Endometrium (tissue), 2 donors: ENCODE data around the gene CRYBA2.

ENCODE experiments used
- FAIRE-seq: peaks from 2 replicates; lab custom pipeline; 2012; peaks lifted over from hg19 to GRCh38; lab: Jason Lieb, UNC
- donor health status: control.
- donor health status: control.

The CRYBA2 gene

DNA sequence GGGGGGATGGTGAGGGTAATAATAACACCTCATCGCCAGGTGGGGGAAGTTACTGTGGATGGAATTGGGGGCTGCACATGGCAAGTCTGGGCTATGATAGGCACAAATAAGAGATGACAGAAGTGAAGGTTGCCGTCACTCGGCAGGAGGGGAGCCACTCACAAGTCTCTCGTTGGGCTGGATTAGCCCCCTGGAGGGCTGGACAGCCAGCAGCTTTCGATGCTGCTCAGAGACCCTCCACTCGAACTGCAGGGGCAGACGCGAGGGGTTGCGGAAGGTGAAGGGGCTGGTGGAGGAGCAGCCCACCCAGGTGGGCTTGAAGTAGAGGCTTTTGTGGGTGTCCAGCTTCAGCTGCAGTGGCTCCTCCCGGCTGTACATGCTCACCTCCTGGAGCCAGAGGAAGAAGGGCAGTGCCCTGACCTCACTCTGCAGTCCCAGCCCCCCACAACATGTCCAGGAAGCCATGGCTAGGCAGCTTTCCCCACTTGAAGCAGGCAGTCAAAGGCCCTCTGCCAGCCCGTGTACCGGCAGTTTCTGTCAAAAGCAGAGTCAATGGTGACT lies 29.9 kb upstream of the CRYBA2 start:
- no peak for FAIRE-seq

- FAIRE-seq: no peak
These were observed 29.4 kb upstream of the CRYBA2 start for GRCh38 chr2:219022616-219023015.

- no peak for FAIRE-seq
These were observed 28.8 kb upstream of the CRYBA2 start for GRCh38 chr2:219022041-219022440.

- FAIRE-seq: no peak
These were observed 28.4 kb upstream of the CRYBA2 start for GRCh38 chr2:219021591-219021990.

- no peak for FAIRE-seq
These were observed 27.6 kb upstream of the CRYBA2 start for GRCh38 chr2:219020604-219021365.

- no peak for FAIRE-seq
These were observed 26.2 kb upstream of the CRYBA2 start for GRCh38 chr2:219019436-219019835.

GRCh38 chr2:219018726-219019125 lies 25.5 kb upstream of the CRYBA2 start:
- no peak for FAIRE-seq

GRCh38 chr2:219018286-219018685 lies 25.1 kb upstream of the CRYBA2 start:
- FAIRE-seq: no peak

- no peak for FAIRE-seq
These were observed 24.1 kb upstream of the CRYBA2 start for GRCh38 chr2:219017201-219017931.

DNA sequence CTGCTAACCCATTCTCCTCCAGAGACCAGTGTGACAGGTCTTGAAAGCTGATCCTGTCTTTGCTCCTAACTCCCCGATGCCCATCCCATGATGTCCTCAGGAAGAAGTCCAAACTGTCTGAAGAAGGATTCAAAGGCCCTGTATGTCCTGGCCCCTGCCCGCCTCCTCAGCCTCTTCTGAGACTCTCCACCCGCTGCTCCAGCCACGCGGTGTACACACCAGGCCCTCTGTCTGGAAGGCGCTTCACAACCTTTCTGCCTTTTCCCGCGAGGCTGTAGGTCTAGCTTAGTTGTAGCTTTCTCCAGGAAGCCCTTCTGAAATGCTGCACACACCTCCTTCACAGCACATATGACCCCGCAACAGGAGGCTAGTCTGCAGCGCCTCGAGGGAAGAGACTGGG lies 23.5 kb upstream of the CRYBA2 start:
- no peak for FAIRE-seq

- no peak for FAIRE-seq
These were observed 17.7 kb upstream of the CRYBA2 start for GRCh38 chr2:219010873-219011272.

GRCh38 chr2:219010162-219010756 lies 17.0 kb upstream of the CRYBA2 start:
- FAIRE-seq: no peak

DNA sequence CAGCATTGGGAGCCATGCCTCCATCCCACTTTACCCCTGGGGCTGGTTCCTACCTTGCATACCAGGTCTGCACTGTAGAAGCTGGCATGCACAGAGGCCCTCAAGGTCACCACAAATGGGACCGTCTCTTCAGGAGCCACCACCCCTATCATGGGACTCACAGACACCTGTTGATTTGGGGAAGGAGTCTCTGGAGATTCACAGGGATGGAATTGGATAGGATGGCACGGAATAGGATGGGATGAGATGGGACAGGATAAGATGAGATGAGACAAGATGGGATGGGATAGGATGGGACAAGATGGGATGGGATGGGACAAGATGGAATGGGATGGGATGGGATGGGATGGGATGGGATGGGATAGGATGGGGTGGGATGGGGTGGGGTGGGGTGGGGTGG lies 16.1 kb upstream of the CRYBA2 start:
- FAIRE-seq: no peak

DNA sequence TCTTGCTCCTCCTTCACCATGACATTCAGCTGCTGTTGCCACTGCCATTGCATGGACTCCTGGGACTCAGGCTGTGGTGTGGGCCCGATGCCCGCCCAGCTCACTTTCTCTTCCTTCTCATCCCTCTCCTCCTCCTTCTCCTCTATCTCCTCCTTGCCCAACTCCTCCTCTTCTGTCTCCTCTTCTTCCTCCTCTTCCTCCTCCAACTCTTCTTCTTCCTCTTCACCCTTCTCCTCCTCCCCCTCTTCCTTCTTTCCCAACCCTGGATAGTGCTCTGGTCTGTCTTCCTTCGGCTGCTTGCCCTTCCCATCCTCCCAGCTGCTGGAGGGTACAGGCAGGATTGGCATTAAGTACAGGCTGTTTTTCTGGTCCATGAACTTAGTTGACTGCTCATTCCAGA lies 10.8 kb upstream of the CRYBA2 start:
- no peak for FAIRE-seq

DNA sequence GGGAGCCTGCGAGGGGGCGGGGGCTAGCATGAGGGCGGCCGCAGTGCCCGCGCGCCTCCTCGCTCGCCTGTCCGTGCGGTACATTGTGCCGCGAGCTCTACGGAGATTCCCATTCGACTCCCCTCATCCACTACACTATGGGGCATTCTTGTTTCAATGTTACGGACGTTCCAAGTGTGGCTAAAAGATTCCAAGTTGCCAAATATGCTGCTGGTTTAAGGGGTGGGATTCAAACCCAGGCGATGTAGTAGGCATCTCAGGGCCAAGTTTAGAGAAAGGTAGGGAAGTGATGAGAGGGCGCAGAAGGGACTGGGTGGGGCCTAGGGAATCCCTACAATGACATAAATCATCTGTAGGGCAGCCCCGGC lies 10.0 kb upstream of the CRYBA2 start:
- FAIRE-seq: no peak

GRCh38 chr2:219002395-219003266 lies 9.4 kb upstream of the CRYBA2 start:
- FAIRE-seq: no peak

- FAIRE-seq: no peak
These were observed 8.6 kb upstream of the CRYBA2 start for GRCh38 chr2:219001577-219002394.

DNA sequence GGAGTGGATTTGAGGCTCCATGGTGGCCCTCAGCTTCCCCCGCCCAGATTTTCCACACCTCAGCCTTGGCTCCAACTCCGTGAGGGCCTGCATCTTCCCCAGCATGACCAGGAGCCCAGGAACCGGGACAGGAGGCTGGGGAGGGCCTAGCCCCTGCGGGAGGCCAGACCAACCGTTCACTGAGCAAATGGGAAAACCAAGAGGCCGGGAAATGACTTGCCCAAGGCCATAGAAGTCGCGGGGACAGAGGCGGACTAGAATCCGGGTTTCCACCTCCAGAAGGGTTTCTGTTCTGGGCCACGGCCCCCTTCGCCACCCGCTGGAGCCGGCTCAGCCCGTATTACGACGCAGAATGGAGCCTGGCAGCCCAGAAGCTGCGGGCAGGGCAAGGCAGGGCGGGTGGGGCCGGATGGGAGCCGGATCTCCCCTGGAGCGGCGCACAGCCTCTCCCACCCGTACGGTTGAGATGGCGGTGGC lies 7.9 kb upstream of the CRYBA2 start:
- no peak for FAIRE-seq

DNA sequence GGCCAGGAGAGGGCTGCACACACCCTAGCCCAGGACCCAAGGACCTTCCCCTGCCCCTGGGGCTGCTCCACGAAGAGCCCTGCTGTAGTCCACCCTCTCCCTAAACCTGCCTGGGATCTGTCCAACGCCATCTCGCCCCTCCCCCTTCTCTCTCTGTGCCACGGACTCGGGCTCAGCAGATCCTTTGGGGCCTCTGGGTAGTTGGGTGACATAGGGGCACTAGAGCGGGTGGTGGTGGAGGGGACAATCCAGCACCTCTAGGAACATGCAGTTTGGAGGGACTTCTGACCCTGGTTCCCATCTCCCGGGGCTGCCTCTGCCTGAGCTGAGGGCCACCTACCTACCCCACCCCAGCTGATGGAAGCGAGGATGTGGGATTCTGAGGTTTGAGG lies 7.3 kb upstream of the CRYBA2 start:
- FAIRE-seq: no peak

DNA sequence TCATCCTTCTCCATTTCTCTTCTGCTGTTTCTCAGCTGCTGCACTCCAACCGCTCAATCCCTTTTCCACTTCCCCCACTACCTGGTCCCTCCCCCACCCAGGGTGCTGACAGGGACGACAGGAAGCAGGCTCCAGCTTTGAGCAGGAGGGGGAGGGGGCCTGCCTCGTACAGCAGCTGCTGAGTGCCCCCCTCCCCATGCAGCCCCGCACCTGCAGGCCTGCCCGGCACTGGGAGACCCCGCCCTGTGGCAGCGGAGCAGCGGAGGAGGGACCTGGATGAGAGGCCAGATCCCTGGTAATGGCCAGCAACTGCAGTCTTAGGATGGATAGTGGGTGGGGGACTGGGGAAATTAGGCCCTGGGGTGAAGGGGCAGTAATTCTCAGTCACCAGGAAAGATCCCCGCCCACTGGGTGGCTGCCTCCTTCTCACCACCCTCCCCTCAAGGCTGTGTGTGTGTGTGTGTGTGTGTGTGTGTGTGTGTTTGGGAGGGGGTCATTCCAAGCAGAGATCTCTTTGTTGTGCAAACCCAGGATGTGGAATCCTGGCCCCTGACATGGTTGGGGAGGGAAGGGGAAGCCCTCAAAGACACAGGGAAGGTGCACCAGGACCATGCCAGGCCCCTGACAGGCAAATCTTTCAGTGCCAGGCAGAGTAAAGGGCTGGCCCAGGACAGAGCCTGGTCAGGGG lies 6.8 kb upstream of the CRYBA2 start:
- no peak for FAIRE-seq
